HEK293 (cell line): ENCODE results near the gene HNF1B.

Experiments
- CTCF ChIA-PET: fragments of 350-600 bp; formaldehyde crosslinking; extraction: SDS; loops from one replicate; lab custom pipeline; 2021; ENCODE audit warnings: antibody characterized with exemption; lab: Yijun Ruan, JAX
- POLR2A ChIA-PET: fragments of 300-600 bp; formaldehyde crosslinking; extraction: SDS; loops from one replicate; lab custom pipeline; 2020; ENCODE audit warnings: antibody characterized with exemption, inconsistent platforms; lab: Yijun Ruan, JAX
- H3K27ac ChIP-seq: fragments of 200-500 bp; sonication (Bioruptor generic); 2 replicates; pipeline ENCODE4 v1.5.1; 2014; ENCODE audit warnings: low read depth, low read length, control low read depth, inconsistent platforms; ENCODE audit errors: extremely low read depth
- H3K36me3 ChIP-seq, 2 experiments: fragments of 200-500 bp in 1 of 2; sonication (Bioruptor generic) in 1 of 2; 1 replicate in 1 of 2; 2 replicates in 1 of 2; pipeline ENCODE4 v1.5.1; 2014 to 2017; ENCODE audit warnings: inconsistent platforms in 2 of 2, low read length in 2 of 2; ENCODE audit not compliant: control insufficient read depth in 2 of 2, insufficient read depth in 1 of 2
- H3K4me1 ChIP-seq: fragments of 200-500 bp; sonication (Bioruptor generic); 2 replicates; pipeline ENCODE4 v1.5.1; 2014; ENCODE audit warnings: mild to moderate bottlenecking, low read length, inconsistent platforms; ENCODE audit not compliant: control insufficient read depth, insufficient read depth
- H3K4me3 ChIP-seq: 2 replicates; pipeline ENCODE4 v1.5.1; 2011; ENCODE audit warnings: low read depth, mild to moderate bottlenecking, control low read depth, low read length, moderate library complexity
- H3K9me3 ChIP-seq: fragments of 200-500 bp; sonication (Bioruptor generic); 2 replicates; pipeline ENCODE4 v1.5.1; 2014; ENCODE audit warnings: low read depth, low read length, inconsistent platforms; ENCODE audit not compliant: control insufficient read depth, insufficient read depth
- PRDM4 ChIP-seq: fragments of 450-650 bp; formaldehyde crosslinking; IDR thresholded peaks from 2 replicates; pipeline ENCODE4 v1.5.1; 2017; ENCODE audit warnings: missing biosample characterization, missing genetic modification characterization
- RBAK ChIP-seq: fragments of 450-650 bp; formaldehyde crosslinking; IDR thresholded peaks from 2 replicates; pipeline ENCODE4 v1.5.1; 2016; ENCODE audit warnings: missing biosample characterization, missing genetic modification characterization
- REST ChIP-seq: fragments of 450-650 bp; formaldehyde crosslinking; IDR thresholded peaks from 2 replicates; pipeline ENCODE4 v1.5.1; 2016; ENCODE audit warnings: missing biosample characterization, missing genetic modification characterization
- ZBTB21 ChIP-seq: fragments of 450-650 bp; formaldehyde crosslinking; IDR thresholded peaks from 2 replicates; pipeline ENCODE4 v1.5.1; 2017; ENCODE audit warnings: missing biosample characterization, missing genetic modification characterization
- ZFHX2 ChIP-seq: fragments of 450-650 bp; formaldehyde crosslinking; conservative IDR thresholded peaks from 2 replicates; pipeline ENCODE4 v1.5.1; 2016; ENCODE audit warnings: missing biosample characterization, missing genetic modification characterization
- ZNF133 ChIP-seq: fragments of 450-650 bp; formaldehyde crosslinking; IDR thresholded peaks from 2 replicates; pipeline ENCODE4 v1.5.1; 2016; ENCODE audit warnings: missing biosample characterization, missing genetic modification characterization
- ZNF169 ChIP-seq: fragments of 450-650 bp; formaldehyde crosslinking; IDR thresholded peaks from 2 replicates; pipeline ENCODE4 v1.5.1; 2016; ENCODE audit warnings: missing biosample characterization, missing genetic modification characterization
- ZNF274 ChIP-seq, 2 experiments: fragments of 200-500 bp in 1 of 2; fragments of 450-650 bp in 1 of 2; sonication (Bioruptor generic) in 1 of 2; formaldehyde crosslinking in 1 of 2; IDR thresholded peaks; 2 replicates each; pipeline versions ENCODE4 v1.5.1 to v1.6.1; 2014 to 2016; ENCODE audit warnings: borderline replicate concordance in 1 of 2, inconsistent platforms in 1 of 2, low read length in 1 of 2, missing biosample characterization in 1 of 2, missing genetic modification characterization in 1 of 2
- ZNF426 ChIP-seq: fragments of 450-650 bp; formaldehyde crosslinking; IDR thresholded peaks from 2 replicates; pipeline ENCODE4 v1.5.1; 2017; ENCODE audit warnings: missing biosample characterization, missing genetic modification characterization, mild to moderate bottlenecking, inconsistent platforms, moderate library complexity
- ZNF518A ChIP-seq: fragments of 450-650 bp; formaldehyde crosslinking; conservative IDR thresholded peaks from 2 replicates; pipeline ENCODE4 v1.5.1; 2016; ENCODE audit warnings: low read depth, missing biosample characterization, missing genetic modification characterization
- ZNF555 ChIP-seq: fragments of 450-650 bp; formaldehyde crosslinking; conservative IDR thresholded peaks from 2 replicates; pipeline ENCODE4 v1.5.1; 2017; ENCODE audit warnings: missing biosample characterization, mild to moderate bottlenecking, missing genetic modification characterization, inconsistent platforms
- ZNF626 ChIP-seq: fragments of 450-650 bp; sonication (Bioruptor Pico); formaldehyde crosslinking; IDR thresholded peaks from 2 replicates; pipeline ENCODE4 v1.5.1; 2018; ENCODE audit warnings: missing biosample characterization, missing genetic modification characterization, inconsistent platforms
- ZNF677 ChIP-seq: fragments of 450-650 bp; IDR thresholded peaks from 2 replicates; pipeline ENCODE4 v1.5.0; 2018; ENCODE audit warnings: missing biosample characterization, mild to moderate bottlenecking, missing genetic modification characterization, moderate library complexity
- ZNF701 ChIP-seq: fragments of 450-650 bp; formaldehyde crosslinking; IDR thresholded peaks from 2 replicates; pipeline ENCODE4 v1.5.1; 2016; ENCODE audit warnings: missing biosample characterization, missing genetic modification characterization
- ZSCAN18 ChIP-seq: fragments of 450-650 bp; formaldehyde crosslinking; IDR thresholded peaks from 2 replicates; pipeline ENCODE4 v1.5.1; 2016; ENCODE audit warnings: missing biosample characterization, missing genetic modification characterization
- ZSCAN23 ChIP-seq: fragments of 450-650 bp; formaldehyde crosslinking; IDR thresholded peaks from 2 replicates; pipeline ENCODE4 v1.5.1; 2016; ENCODE audit warnings: missing biosample characterization, missing genetic modification characterization
- ZSCAN4 ChIP-seq: fragments of 450-650 bp; formaldehyde crosslinking; IDR thresholded peaks from 2 replicates; pipeline ENCODE4 v1.5.1; 2017; ENCODE audit warnings: missing biosample characterization, missing genetic modification characterization

Gene HNF1B

GRCh38 chr17:37789021-37789565 is 44.2 kb upstream of the HNF1B start (continued):
- TF ChIP-seq ZSCAN18 (no peak), ZNF555 (tag by site-specific recombination) (no peak), ZNF133 (no peak), ZNF677 (tag by site-specific recombination) (no peak), ZNF274 (IDR thresholded peaks at IDR 0.05; ENCODE audit: low read length) (no peak), ZNF274 (tag by site-specific recombination; IDR thresholded peaks at IDR 0.05; ENCODE audit: borderline replicate concordance) (no peak)

GRCh38 chr17:37788526-37788925 is 43.7 kb upstream of the HNF1B start:
- Histone ChIP-seq H3K36me3 (no peaks in the 10 kb centered on the region), H3K4me3 (no peak overlapping the region), H3K27ac (no peak overlapping the region)
- CTCF ChIA-PET, result no interaction called here
- no peak for TF ChIP-seq RBAK (tag by site-specific recombination)
- no peak for TF ChIP-seq ZNF626 (tag by site-specific recombination)
- TF ChIP-seq ZNF701 (tag by site-specific recombination), result no peak
- TF ChIP-seq ZBTB21 (tag by site-specific recombination), result no peak
- no peak for TF ChIP-seq ZSCAN23 (tag by site-specific recombination)
- TF ChIP-seq ZNF169 (tag by site-specific recombination), result no peak
- no peak for TF ChIP-seq REST (tag by site-specific recombination)
- TF ChIP-seq, all 188 proteins: peak for 0
- no peaks in the 10 kb centered on the region for H3K9me3 ChIP-seq
- no peaks in the 10 kb centered on the region for H3K4me1 ChIP-seq
- POLR2A ChIA-PET, result no interaction called here

GRCh38 chr17:37787055-37787757 is 42.3 kb upstream of the HNF1B start:
- CTCF ChIA-PET, result interaction anchor here (0.5 to 0.8 kb wide), 5 partner anchors 17 to 259 kb away, joined by 3 to 5 read pairs (median 4); no protein-coding TSS in a partner anchor
- POLR2A ChIA-PET, result interaction anchor here (0.6 kb wide), 1 partner anchor 134 kb away, joined by 3 read pairs; no protein-coding TSS in a partner anchor
- TF ChIP-seq ZNF426 (tag by site-specific recombination), result no peak
- TF ChIP-seq PRDM4 (tag by site-specific recombination), result peak; percentile 56; the same call in 1 of the 2 replicates
- no peak for TF ChIP-seq ZNF518A
- 0 out of 2 replicates have a peak, but pooled peaks have one; percentile 32 for TF ChIP-seq ZFHX2
- no peak for TF ChIP-seq ZSCAN4 (tag by site-specific recombination)
- Histone ChIP-seq H3K4me3 (no peak overlapping the region), H3K4me1 (no peaks in the 10 kb centered on the region), H3K9me3 (no peaks in the 10 kb centered on the region), H3K36me3 (no peaks in the 10 kb centered on the region), H3K27ac (no peak overlapping the region)
